GM15510 (cell line): ENCODE measurements around the gene ZNF148.

Experiments
- POLR2A ChIP-seq: IDR thresholded peaks from 3 replicates; pipeline ENCODE4 v1.6.1; 2011; ENCODE audit warnings: borderline replicate concordance; ENCODE audit not compliant: insufficient read length; ENCODE audit errors: extremely low read depth

The ZNF148 gene

GRCh38 chr3:125374996-125375941, at the start of gene ZNF148:
ZNF148 (minus strand) TSS chr3:125375325; CDS start chr3:125313640, 61,685 bp downstream.
- peak; percentile 97 for TF ChIP-seq POLR2A

- no peak for TF ChIP-seq POLR2A
Measured at GRCh38 chr3:125418306-125418705, 43.2 kb upstream of the ZNF148 start.

GRCh38 chr3:125416235-125416634, 41.1 kb upstream of the ZNF148 start:
- TF ChIP-seq POLR2A, result no peak

- TF ChIP-seq POLR2A, result no peak
Measured at GRCh38 chr3:125414669-125415068, 39.5 kb upstream of the ZNF148 start.

GRCh38 chr3:125410922-125411321, 35.8 kb upstream of the ZNF148 start:
- no peak for TF ChIP-seq POLR2A

GRCh38 chr3:125406070-125406469, 30.9 kb upstream of the ZNF148 start:
- no peak for TF ChIP-seq POLR2A

- no peak for TF ChIP-seq POLR2A
Measured at GRCh38 chr3:125403789-125404188, 28.7 kb upstream of the ZNF148 start.

- TF ChIP-seq POLR2A, result no peak
Measured at GRCh38 chr3:125402639-125403038, 27.5 kb upstream of the ZNF148 start.

- no peak for TF ChIP-seq POLR2A
Measured at GRCh38 chr3:125401402-125401801, 26.3 kb upstream of the ZNF148 start.

GRCh38 chr3:125398952-125399351, 23.8 kb upstream of the ZNF148 start:
- no peak for TF ChIP-seq POLR2A

GRCh38 chr3:125395091-125395490, 20.0 kb upstream of the ZNF148 start:
- TF ChIP-seq POLR2A, result no peak

- no peak for TF ChIP-seq POLR2A
Measured at GRCh38 chr3:125394406-125394805, 19.3 kb upstream of the ZNF148 start.

GRCh38 chr3:125389282-125389681, 14.2 kb upstream of the ZNF148 start:
- TF ChIP-seq POLR2A, result no peak

GRCh38 chr3:125386811-125387210, 11.7 kb upstream of the ZNF148 start:
- no peak for TF ChIP-seq POLR2A

- no peak for TF ChIP-seq POLR2A
Measured at GRCh38 chr3:125383744-125384143, 8.6 kb upstream of the ZNF148 start.

GRCh38 chr3:125382298-125382697, 7.2 kb upstream of the ZNF148 start:
- TF ChIP-seq POLR2A, result no peak

GRCh38 chr3:125381743-125382142, 6.6 kb upstream of the ZNF148 start:
- TF ChIP-seq POLR2A, result no peak

GRCh38 chr3:125381314-125381713, 6.2 kb upstream of the ZNF148 start:
- no peak for TF ChIP-seq POLR2A
